Mesenteric fat pad (tissue), 1 donor: Measurements from ENCODE around the gene MRPL43. TPM values are rescaled to one million over a fixed set of nuclear protein-coding genes. Genes with fewer than 3 reads are reported as not detected.
A peak's percentile ranks its signal among the peaks of the same experiment; 100 is the strongest.
"Not testable (repeated sequence)": the region's sequence is repeated elsewhere in the genome, so short reads cannot be mapped to it uniquely, and the experiment has no call there.

ENCODE experiments used
- DNase-seq: peaks from one replicate; pipeline ENCODE4 v3.0.0-alpha.2; 2020; ENCODE audit warnings: low spot score
- total RNA-seq: library from RNA; stranded (reverse); fragmentation: NEBNext Ultra II Directional; extraction: Animal tissue kit (Norgen Biotek cat#: 25700); gene quantifications from one replicate; pipeline ENCODE4 v1.2.1, GENCODE V29; 2021
- donor health status: DM: yes; HTN: yes; CAD: no.

MRPL43 gene
- total RNA-seq, 1 donor from 2014 or later = 61.7 TPM

GRCh38 chr10:100983868-100984671 is 3.2 kb downstream of the MRPL43 start:
- DNase-seq = peak; percentile 77

GRCh38 chr10:100982916-100983830 is 4.1 kb downstream of the MRPL43 start:
- DNase-seq = peak; percentile 89

- DNase-seq = no peak
Observed at GRCh38 chr10:100981178-100981772, 6.0 kb downstream of the MRPL43 start.

- DNase-seq = peak; percentile 68
Observed at GRCh38 chr10:100980711-100981110, 6.6 kb downstream of the MRPL43 start.

GRCh38 chr10:100980311-100980710 is 7.0 kb downstream of the MRPL43 start:
- no peak for DNase-seq

GRCh38 chr10:100979791-100980272 is 7.5 kb downstream of the MRPL43 start:
- DNase-seq = peak; percentile 67

GRCh38 chr10:100978901-100979195 is 8.4 kb downstream of the MRPL43 start:
- peak; percentile 59 for DNase-seq

GRCh38 chr10:100978121-100978900 is 9.0 kb downstream of the MRPL43 start:
- DNase-seq = peak; percentile 76

- DNase-seq = peak; percentile 49
Observed at GRCh38 chr10:100977436-100977835, 9.9 kb downstream of the MRPL43 start.

- peak; percentile 24 for DNase-seq
Observed at GRCh38 chr10:100976906-100977305, 10.4 kb downstream of the MRPL43 start.

- DNase-seq = not testable (repeated sequence)
Observed at GRCh38 chr10:100975397-100975796, 11.9 kb downstream of the MRPL43 start.

GRCh38 chr10:100972904-100973535 is 14.3 kb downstream of the MRPL43 start:
- DNase-seq = peak; percentile 72

- DNase-seq = peak; percentile 72
Observed at GRCh38 chr10:100972115-100972903, 15.0 kb downstream of the MRPL43 start.

- DNase-seq = peak; percentile 65
Observed at GRCh38 chr10:100970914-100971811, 16.1 kb downstream of the MRPL43 start.

- peak; percentile 84 for DNase-seq
Observed at GRCh38 chr10:100970076-100970913, 17.0 kb downstream of the MRPL43 start.

- DNase-seq = peak; percentile 90
Observed at GRCh38 chr10:100969187-100970075, 17.9 kb downstream of the MRPL43 start, which contains the start of gene SEMA4G. Gene SEMA4G, plus strand, starts transcription at chr10:100969504. Its CDS starts 3,409 bp downstream, at chr10:100972913.

- no peak for DNase-seq
Observed at GRCh38 chr10:100968863-100969186, 18.5 kb downstream of the MRPL43 start.
